Subcutaneous adipose tissue (tissue), 4 donors: ENCODE data around the gene NOTCH1. TPM values are rescaled to one million over a fixed set of nuclear protein-coding genes. Genes with fewer than 3 reads are reported as not detected.

Experiments
- CTCF ChIP-seq: fragments of 450-650 bp; IDR thresholded peaks from one replicate; pipeline ENCODE4 v1.5.1; 2016; ENCODE audit warnings: low read depth, mild to moderate bottlenecking, control low read depth, antibody characterized with exemption, moderate library complexity
- total RNA-seq, 4 donors: library from RNA; depleted of rRNA; stranded (reverse); fragments of >200 nt; gene quantifications; one replicate each; pipeline ENCODE4 v1.1.0, GENCODE V29; 2016

Gene NOTCH1
- total RNA-seq, 4 donors from 2014 or later = 18.0 to 94.4 (median 21.3) TPM

DNA sequence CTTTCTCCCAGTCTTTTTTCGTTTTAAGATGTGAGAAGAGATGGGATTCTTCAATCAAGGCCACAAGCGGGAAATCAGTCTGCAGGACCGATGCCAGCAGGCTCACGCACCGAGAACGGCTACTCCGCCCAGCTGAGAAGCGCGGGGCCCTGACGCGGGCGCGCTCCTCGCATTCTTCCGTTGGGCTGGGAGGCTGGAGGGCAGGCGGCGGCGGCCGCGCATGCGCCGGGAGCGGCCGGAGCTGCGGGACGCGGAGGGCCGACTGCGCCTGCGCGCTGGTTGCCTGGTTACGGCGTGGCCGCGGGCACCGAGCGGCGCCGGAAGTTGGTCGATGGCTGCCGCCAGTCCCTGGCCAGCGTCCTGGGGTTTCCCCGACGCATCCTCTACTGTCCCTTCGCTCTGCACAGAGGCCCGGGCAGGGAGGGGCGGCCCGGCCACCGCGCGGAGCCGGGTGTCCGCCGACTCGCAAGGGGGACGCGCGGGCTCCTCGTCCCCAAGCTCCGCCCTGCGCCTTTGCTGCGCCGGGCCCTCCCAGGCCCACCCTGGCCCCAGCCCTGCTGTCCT, 62.2 kb downstream of the NOTCH1 start:
- TF ChIP-seq CTCF = no peak

DNA sequence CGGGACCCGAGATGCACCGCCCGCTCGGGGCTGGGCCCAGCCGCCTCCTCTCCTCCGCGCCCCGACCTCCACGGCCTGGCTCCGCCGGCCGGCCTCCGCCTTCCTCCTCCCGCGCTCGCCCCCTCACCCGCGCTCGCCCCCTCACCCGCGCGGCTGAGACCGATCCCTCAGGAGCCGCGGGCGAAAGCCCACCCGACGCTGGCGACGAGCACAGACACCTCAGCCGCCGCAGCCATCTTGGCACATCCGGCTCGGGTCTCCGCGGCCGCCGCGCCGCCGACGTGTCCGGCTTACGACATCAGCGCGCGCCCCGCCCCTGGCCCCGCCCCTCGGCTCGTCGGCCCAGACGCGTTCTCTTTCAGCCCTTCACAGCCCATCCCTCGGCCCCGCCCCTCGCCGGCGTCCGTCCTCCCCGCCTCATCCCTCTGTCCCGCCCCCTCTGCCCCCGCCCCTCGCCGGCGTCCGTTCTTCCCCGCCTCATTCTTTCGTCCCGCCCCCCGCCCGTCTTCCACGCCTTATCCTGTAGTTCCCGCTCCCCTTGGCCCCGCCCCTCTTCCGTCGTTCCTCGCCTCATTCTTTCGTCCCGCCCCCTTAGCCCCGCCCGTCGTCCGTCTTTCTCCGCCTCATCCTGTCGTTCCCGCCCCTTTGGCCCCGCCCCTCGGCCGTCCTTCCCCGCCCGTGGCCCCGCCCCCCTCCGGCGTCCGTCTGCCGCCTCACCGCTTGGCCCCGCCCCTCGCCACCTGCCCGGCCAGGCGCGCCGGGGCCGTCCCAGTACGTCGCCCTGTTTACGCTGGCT, 62.9 kb downstream of the NOTCH1 start, which contains the start of gene SEC16A:
SEC16A (minus strand) TSS at position 248 of the 796 bp plus-strand sequence. CDS start 5,425 bp downstream, outside the sequence.
- no peak for TF ChIP-seq CTCF

- no peak for TF ChIP-seq CTCF
Measured at GRCh38 chr9:136482046-136482792, 63.6 kb downstream of the NOTCH1 start.

GRCh38 chr9:136481558-136481957, 64.3 kb downstream of the NOTCH1 start:
- no peak for TF ChIP-seq CTCF

DNA sequence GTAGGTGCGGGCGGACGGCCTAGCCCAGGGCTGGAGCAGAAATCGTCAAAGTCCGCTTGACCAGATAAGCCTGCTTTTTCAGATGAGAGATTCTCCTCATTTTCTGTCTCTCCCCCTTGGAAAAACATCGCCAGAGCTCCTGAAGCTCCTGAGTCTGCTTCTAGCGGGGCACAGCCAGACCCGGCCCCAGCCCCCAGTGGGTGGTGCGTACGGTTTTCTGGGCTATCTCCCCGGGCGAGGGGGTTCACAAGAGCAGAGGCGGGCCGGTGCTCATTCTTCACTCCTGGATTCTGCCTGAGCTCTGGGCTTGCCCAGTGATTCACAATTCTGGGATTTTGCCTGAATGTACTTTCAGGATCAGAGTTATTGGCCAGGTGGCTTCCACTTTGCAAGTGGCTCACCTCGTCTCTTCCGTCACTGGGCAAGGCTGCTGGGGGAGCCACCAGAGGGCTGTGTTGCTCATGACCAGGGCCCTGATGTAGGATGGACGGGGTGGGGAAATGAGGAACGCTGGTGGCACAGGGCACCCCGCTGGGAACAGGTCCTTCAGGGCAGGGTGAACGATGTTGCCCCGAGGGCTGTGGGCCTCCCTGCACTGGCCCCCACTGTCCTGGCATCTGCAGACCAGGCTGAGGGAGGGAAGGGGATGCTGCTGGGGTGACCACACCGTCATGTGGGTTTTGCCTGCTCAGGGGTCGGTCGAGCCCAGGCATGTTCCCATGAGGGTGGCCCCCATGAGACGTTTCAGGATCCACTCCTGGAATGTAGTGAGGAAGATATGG, 69.3 kb downstream of the NOTCH1 start:
- no peak for TF ChIP-seq CTCF

DNA sequence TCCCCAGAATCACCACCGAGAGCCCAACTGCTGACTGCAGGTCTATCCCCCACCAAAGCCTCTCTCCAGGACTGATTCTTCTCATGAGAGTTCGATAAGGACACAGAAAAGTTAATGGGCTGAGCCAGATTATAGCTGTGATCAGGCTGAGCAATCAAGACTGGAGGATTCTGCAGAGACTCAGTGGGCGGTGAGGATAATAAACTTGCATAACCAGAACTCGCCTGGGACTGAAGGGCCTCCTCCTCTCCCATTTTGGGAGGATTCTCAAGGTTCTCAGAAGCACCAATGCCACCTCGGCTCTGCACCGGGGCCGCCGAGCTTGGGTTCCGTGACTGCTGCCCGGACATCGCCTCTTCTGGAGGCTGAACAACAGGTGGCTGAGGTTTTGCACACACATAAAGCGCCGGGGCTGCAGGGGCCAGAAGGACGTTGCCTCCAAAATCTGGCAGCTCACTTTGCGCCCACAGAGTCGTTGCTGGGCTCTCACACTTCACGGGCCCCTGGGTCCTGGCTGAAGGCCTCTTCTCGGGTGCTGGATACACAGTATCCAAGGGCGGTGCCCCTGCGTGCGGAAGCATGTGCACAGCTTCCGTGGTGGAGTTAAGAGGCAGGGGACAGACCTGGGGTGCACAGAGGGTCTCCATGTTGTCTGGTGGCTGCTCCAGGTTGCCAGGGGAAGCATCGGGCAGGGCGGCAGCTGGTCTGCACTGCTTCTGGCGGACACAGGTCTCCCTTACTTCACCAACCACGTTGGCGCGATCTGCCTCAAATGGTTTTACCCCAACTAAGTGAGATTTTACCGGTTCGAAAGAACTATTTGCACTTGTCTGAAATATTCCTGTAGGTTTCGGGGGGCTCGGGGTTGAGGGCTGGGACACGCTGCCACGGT, 70.6 kb downstream of the NOTCH1 start:
- TF ChIP-seq CTCF = no peak
